Measurements from ENCODE around the gene SRBD1. TPM values are rescaled to one million over a fixed set of nuclear protein-coding genes. Genes with fewer than 3 reads are reported as not detected.
A peak's percentile ranks its signal among the peaks of the same experiment; 100 is the strongest.

The SRBD1 gene
- total and polyA plus RNA-seq, 5 donors, result 4.2 to 13.6 (median 13.0) TPM

DNA sequence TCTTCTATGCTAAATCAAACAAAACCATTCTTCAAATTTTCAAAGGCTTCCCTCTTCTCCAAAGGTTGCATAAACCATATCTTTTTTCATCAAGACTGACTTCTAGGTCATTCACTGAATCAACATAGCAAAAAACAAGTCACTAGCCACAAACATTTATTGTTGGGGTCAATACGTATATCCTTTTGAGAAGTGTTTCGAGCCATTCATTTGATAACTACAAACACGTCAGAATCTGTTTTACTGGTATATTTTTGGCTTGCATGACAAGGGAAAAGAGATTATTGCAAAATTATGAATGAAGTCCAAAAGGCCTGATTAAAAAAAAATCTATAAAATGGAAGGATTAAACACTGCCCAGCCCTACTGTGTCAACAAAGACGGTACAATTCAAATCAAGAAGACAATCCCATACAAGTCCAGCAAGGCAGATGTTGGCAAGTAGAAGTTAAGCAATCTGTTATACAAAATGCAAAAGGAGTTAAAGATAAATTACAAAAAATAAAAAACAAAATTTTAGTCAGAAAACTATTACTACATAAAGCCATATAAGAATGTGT is 222.4 kb downstream of the SRBD1 start:
- no peaks in the 10 kb centered on the region for H3K9me3 ChIP-seq (ENCODE audit: control insufficient read depth, low read length)
- no peak overlapping the region for H3K27ac ChIP-seq (ENCODE audit: low read length)
- no peaks in the 10 kb centered on the region for H3K4me1 ChIP-seq (ENCODE audit: control insufficient read depth, insufficient read depth, low read length)
- no peak for ATAC-seq
- DNase-seq, result no peak
- no peak overlapping the region for H3K4me3 ChIP-seq (ENCODE audit: low read length)
- WGBS, result 88% methylated on average over 4 of the region's 4 CpGs
- no peaks in the 10 kb centered on the region for H3K27me3 ChIP-seq (ENCODE audit: control insufficient read depth, insufficient read depth)
- intact Hi-C loops (cut with DNase I), result no loop called here

DNA sequence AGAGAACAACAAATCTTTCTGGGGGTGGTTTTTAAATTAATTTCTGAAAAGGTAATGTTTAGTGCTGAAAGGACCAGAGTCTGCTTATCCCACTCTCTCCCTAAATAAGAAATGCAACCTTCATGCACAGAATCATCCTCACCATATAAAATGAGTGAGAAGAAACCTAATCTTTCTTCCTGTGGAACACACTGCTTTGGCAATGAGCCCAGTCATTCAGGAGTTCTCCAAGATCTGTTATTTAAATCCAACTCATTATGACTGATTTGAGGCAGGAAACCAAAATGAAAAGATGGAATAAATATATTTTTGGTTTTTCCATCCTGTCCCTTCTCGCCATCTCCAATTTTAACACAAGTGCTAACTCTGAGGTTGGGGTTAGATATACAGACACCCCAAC is 228.3 kb downstream of the SRBD1 start:
- Histone ChIP-seq H3K27me3 (ENCODE audit: control insufficient read depth, insufficient read depth) (no peaks in the 10 kb centered on the region), H3K27ac (ENCODE audit: low read length) (no peak overlapping the region), H3K4me1 (ENCODE audit: control insufficient read depth, insufficient read depth, low read length) (no peaks in the 10 kb centered on the region), H3K4me3 (ENCODE audit: low read length) (no peak overlapping the region), H3K9me3 (ENCODE audit: control insufficient read depth, low read length) (no peaks in the 10 kb centered on the region)
- WGBS, result 62% methylated on average over 1 of the region's 1 CpG
- intact Hi-C loops (cut with DNase I), result no loop called here
- DNase-seq, result no peak
- ATAC-seq, result no peak

DNA sequence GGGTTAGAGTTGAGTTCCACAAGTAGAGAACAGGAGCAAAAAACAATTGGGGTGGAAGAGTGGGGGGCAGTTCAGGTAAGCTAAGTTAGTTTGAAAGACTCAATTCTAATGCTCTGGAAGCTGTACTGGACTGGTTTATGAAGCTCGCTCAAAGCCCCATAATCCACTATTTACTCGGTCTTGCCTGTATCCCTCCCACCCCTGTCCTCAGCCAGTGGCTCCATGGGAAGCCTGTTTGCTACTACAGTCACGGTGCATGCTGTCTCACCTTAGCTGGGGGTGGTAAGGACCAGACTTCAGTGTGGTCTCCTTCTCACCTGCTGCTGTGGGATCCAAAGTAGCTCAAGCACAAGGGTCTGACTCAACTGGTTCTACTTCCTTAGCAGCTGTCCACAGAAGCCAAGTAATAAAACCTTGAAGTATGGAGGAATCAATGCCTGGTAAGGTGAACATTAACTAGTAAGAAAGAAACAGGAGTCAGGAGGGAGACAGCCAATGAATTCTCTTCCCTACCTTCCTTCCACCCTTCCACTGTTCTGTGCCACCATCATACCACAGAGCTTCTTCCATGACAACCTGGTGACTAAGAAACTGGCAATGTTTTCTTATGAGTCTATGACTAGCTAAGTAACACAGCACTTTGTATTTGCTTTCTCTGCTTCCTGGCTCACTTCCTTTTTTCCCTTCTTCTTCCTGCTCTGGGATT is 230.8 kb downstream of the SRBD1 start:
- ATAC-seq (no peak), DNase-seq (no peak)
- intact Hi-C loops (cut with DNase I), result no loop called here
- H3K9me3 ChIP-seq (ENCODE audit: control insufficient read depth, low read length), result no peaks in the 10 kb centered on the region
- 96% methylated on average over 3 of the region's 3 CpGs for WGBS
- no peaks in the 10 kb centered on the region for H3K27me3 ChIP-seq (ENCODE audit: control insufficient read depth, insufficient read depth)
- H3K27ac ChIP-seq (ENCODE audit: low read length), result no peak overlapping the region
- H3K4me3 ChIP-seq (ENCODE audit: low read length), result no peak overlapping the region
- H3K4me1 ChIP-seq (ENCODE audit: control insufficient read depth, insufficient read depth, low read length), result no peaks in the 10 kb centered on the region

DNA sequence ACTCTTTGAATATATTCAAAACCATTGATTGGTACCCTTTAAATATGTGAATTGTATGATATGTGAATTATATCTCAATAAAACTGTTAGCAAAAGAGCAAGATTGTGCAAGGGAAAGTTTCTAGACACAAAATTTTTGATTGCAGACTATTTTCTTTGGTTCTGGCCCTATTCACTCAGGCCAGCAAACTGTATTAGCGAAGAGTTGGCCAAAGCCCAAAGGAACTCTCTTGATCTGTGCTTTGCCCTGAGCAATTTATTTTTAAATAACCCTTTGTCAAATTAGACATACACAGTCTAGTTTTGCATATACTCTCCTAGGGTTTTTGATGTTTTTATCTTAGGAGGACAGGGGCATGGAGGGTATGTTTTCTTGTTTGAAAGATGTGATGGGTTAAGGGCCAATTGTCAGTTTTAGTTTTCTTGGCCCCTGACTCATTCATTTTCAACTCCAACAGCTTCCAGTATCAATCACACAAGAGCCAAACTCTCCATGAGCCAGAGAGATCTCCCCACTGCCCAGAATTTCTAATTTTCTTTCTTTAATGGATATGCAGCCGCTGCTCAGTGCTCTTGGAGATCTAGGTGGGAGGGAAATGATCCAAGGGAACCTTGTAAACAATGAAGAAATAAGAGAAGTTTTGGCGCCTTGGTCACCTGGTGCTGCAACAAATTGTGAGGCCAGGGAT is 231.5 kb downstream of the SRBD1 start:
- intact Hi-C loops (cut with DNase I), result no loop called here
- no peaks in the 10 kb centered on the region for H3K27me3 ChIP-seq (ENCODE audit: control insufficient read depth, insufficient read depth)
- H3K9me3 ChIP-seq (ENCODE audit: control insufficient read depth, low read length), result no peaks in the 10 kb centered on the region
- ATAC-seq, result peak; percentile 53 to 77
- WGBS, result 64% methylated on average over 3 of the region's 3 CpGs
- no peak for DNase-seq
- no peak overlapping the region for H3K4me3 ChIP-seq (ENCODE audit: low read length)
- H3K27ac ChIP-seq (ENCODE audit: low read length), result no peak overlapping the region
- no peaks in the 10 kb centered on the region for H3K4me1 ChIP-seq (ENCODE audit: control insufficient read depth, insufficient read depth, low read length)

DNA sequence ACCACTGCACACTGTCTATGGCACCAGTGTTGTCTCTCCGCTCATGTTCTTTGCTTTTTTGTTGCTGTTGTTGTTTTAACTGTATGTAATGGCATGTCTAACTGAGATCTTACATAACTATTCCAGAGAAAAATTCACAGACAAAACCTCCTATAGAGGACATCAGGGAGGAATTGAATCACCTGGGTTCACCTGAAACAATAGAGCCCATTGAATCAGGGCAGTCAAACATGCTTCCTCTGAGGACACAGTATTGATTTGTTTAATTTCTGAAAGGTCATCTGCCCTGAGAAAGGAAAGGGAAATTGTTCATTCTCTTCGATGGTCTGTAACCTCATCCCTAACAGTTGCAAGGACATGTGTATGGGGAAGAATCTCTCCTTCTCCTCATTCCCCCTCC is 237.5 kb downstream of the SRBD1 start:
- DNase-seq (no peak), ATAC-seq (no peak)
- 91% methylated on average over 2 of the region's 2 CpGs for WGBS
- no peak overlapping the region for H3K4me3 ChIP-seq (ENCODE audit: low read length)
- intact Hi-C loops (cut with DNase I), result no loop called here
- H3K27me3 ChIP-seq (ENCODE audit: control insufficient read depth, insufficient read depth), result no peaks in the 10 kb centered on the region
- H3K4me1 ChIP-seq (ENCODE audit: control insufficient read depth, insufficient read depth, low read length), result no peaks in the 10 kb centered on the region
- no peaks in the 10 kb centered on the region for H3K9me3 ChIP-seq (ENCODE audit: control insufficient read depth, low read length)
- H3K27ac ChIP-seq (ENCODE audit: low read length), result no peak overlapping the region

DNA sequence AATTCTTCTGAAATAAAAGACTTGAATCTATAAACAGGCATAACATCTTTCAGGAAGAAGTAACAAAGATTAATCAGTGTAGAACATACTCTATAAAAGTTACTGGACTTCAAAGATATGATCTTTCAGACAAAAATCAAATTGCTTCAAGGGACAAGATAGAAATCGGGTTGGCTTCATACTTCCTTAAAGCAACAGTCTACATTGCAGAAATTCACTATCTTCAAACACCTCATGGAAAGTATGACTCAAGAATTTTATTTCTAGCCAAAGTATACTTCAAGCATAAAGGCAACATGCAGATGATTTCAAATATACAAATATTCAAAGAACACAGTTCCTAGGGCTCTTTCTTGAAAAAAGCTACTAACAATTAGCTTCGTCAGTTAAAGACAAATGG is 240.7 kb downstream of the SRBD1 start:
- DNase-seq, result no peak
- 74% methylated on average over 2 of the region's 2 CpGs for WGBS
- Histone ChIP-seq H3K4me3 (ENCODE audit: low read length) (no peak overlapping the region), H3K4me1 (ENCODE audit: control insufficient read depth, insufficient read depth, low read length) (no peaks in the 10 kb centered on the region), H3K9me3 (ENCODE audit: control insufficient read depth, low read length) (no peaks in the 10 kb centered on the region), H3K27me3 (ENCODE audit: control insufficient read depth, insufficient read depth) (no peaks in the 10 kb centered on the region), H3K27ac (ENCODE audit: low read length) (no peak overlapping the region)
- intact Hi-C loops (cut with DNase I), result no loop called here
- ATAC-seq, result no peak

DNA sequence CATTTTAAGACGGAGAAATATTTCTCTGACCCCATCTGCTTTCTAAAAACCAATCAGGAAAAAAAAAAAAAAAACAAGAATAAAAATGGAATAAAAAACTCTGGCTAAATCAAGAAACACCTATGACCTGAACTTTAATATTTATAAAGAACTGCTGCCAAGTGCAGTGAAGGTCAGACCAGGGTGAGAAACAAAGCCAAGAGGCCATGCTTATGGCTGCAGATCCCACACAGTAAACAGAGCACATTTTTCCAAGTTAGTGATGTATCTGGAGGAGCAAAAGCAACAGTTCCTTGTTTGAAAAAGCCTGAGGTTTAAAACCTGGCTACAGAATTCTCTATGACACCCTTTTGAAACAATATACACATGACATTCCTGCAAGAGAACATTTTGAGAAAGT is 242.3 kb downstream of the SRBD1 start:
- ATAC-seq (no peak), DNase-seq (no peak)
- Histone ChIP-seq H3K4me1 (ENCODE audit: control insufficient read depth, insufficient read depth, low read length) (no peaks in the 10 kb centered on the region), H3K27me3 (ENCODE audit: control insufficient read depth, insufficient read depth) (no peaks in the 10 kb centered on the region), H3K9me3 (ENCODE audit: control insufficient read depth, low read length) (no peaks in the 10 kb centered on the region), H3K27ac (ENCODE audit: low read length) (no peak overlapping the region), H3K4me3 (ENCODE audit: low read length) (no peak overlapping the region)
- intact Hi-C loops (cut with DNase I), result no loop called here
- 98% methylated on average over 1 of the region's 1 CpG for WGBS

DNA sequence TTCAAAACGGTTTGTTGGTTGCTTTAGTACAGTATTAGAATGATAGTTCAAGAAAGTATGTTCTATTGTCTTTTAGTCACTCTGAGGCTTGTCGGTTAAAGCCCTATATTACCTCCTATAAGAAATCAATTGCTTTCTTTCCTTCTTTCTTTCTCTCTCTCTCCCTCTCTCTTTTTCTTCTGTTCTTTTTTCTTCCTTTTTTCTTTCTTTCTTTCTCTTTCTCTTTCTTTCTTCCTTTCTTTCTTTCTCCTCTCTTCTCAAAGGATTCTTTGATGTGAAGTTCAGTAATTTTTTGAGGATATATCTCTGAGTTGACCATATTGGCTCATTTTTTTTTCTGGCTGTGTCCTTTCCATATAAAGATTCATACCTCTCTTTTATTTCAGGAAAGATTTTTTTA is 249.4 kb downstream of the SRBD1 start:
- Histone ChIP-seq H3K4me3 (ENCODE audit: low read length) (no peak overlapping the region), H3K9me3 (ENCODE audit: control insufficient read depth, low read length) (no peaks in the 10 kb centered on the region), H3K27me3 (ENCODE audit: control insufficient read depth, insufficient read depth) (no peaks in the 10 kb centered on the region), H3K4me1 (ENCODE audit: control insufficient read depth, insufficient read depth, low read length) (no peaks in the 10 kb centered on the region), H3K27ac (ENCODE audit: low read length) (no peak overlapping the region)
- 83% methylated on average over 2 of the region's 2 CpGs for WGBS
- DNase-seq, result no peak
- intact Hi-C loops (cut with DNase I), result no loop called here
- no peak for ATAC-seq

DNA sequence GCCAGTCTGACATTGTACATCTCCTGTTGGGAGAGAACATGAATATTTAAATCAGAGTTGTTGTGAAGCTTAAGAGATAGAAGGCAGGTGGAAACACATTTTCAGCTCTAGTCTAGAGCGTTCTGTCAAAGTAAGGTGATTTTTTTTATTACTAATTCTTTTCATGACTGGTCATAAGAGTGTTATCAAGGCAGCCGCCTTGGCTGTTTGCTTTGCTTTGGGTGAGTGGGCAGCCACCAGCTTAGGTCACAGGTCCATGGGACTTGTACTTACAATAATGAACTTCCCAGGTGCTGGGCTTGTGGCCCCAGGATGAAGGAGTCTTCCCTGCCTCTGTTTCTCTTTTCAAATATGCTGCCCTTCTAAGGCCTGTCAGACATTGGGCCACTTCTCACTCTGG is 256.3 kb downstream of the SRBD1 start:
- ATAC-seq (no peak), DNase-seq (no peak)
- 95% methylated on average over 2 of the region's 2 CpGs for WGBS
- Histone ChIP-seq H3K27me3 (ENCODE audit: control insufficient read depth, insufficient read depth) (no peaks in the 10 kb centered on the region), H3K9me3 (ENCODE audit: control insufficient read depth, low read length) (no peaks in the 10 kb centered on the region), H3K27ac (ENCODE audit: low read length) (no peak overlapping the region), H3K4me3 (ENCODE audit: low read length) (no peak overlapping the region), H3K4me1 (ENCODE audit: control insufficient read depth, insufficient read depth, low read length) (no peaks in the 10 kb centered on the region)
- intact Hi-C loops (cut with DNase I), result no loop called here

DNA sequence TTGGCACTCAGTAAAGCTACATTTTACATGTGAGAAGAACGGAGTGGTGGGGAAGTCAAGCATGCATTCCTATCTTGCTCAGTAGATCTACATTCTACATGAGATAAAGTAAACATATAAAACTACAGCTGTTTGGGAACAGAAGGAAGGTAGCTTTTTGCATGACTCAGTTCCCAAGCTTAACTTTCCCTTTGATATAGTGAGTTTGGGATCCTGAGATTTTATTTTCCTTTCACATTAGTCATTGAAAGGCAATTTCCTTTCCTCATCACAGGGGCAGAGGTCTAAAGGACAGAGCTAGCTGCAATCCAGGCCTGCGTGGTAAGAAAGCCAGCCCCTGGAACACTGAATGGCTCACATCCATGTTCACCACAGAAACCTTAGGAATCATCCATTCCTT is 257.2 kb downstream of the SRBD1 start:
- 56% methylated on average over 2 of the region's 2 CpGs for WGBS
- intact Hi-C loops (cut with DNase I), result no loop called here
- Histone ChIP-seq H3K27me3 (ENCODE audit: control insufficient read depth, insufficient read depth) (no peaks in the 10 kb centered on the region), H3K4me1 (ENCODE audit: control insufficient read depth, insufficient read depth, low read length) (no peaks in the 10 kb centered on the region), H3K9me3 (ENCODE audit: control insufficient read depth, low read length) (no peaks in the 10 kb centered on the region), H3K27ac (ENCODE audit: low read length) (no peak overlapping the region), H3K4me3 (ENCODE audit: low read length) (no peak overlapping the region)
- DNase-seq (no peak), ATAC-seq (no peak)

DNA sequence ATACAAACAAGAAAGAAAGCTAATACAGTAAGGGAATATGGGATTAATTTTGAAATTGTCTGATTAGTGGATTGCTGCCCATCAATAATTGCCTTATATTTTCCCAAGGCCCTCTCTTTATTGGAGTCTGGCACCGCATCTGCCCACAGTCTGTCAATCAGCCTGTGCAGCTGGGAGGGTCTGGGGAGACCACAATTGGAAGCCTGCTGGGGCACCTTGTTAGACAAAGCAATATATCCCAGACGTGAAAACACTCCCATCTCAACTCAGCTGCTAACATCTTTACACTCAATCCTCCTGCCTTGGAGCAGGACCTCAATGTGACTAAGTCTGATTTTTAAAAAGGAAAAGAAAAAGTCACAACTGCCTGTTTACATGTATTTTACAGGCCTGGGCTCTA is 258.6 kb downstream of the SRBD1 start:
- 82% methylated on average over 2 of the region's 2 CpGs for WGBS
- intact Hi-C loops (cut with DNase I), result no loop called here
- DNase-seq, result no peak
- H3K27me3 ChIP-seq (ENCODE audit: control insufficient read depth, insufficient read depth), result no peaks in the 10 kb centered on the region
- H3K4me1 ChIP-seq (ENCODE audit: control insufficient read depth, insufficient read depth, low read length), result no peaks in the 10 kb centered on the region
- no peak for ATAC-seq
- no peak overlapping the region for H3K27ac ChIP-seq (ENCODE audit: low read length)
- no peak overlapping the region for H3K4me3 ChIP-seq (ENCODE audit: low read length)
- no peaks in the 10 kb centered on the region for H3K9me3 ChIP-seq (ENCODE audit: control insufficient read depth, low read length)
